DOHH2 (cell line): ENCODE data around the gene PCBP2.

ENCODE experiments used
- EZH2phosphoT487 ChIP-seq: fragments of 200-600 bp; sonication (generic); IDR thresholded peaks from 2 replicates; pipeline ENCODE4 v1.6.1; 2017; ENCODE audit warnings: borderline replicate concordance, mild to moderate bottlenecking, antibody characterized with exemption, low read length, moderate library complexity, mixed read lengths
- TF ChIP-seq, protein P1 (sequence below): fragments of 200-600 bp; sonication (generic); IDR thresholded peaks from one replicate; pipeline ENCODE4 v1.5.1; 2014; ENCODE audit warnings: antibody characterized with exemption, mild to moderate bottlenecking, low read depth, low read length; ENCODE audit not compliant: poor library complexity, severe bottlenecking

DNA sequence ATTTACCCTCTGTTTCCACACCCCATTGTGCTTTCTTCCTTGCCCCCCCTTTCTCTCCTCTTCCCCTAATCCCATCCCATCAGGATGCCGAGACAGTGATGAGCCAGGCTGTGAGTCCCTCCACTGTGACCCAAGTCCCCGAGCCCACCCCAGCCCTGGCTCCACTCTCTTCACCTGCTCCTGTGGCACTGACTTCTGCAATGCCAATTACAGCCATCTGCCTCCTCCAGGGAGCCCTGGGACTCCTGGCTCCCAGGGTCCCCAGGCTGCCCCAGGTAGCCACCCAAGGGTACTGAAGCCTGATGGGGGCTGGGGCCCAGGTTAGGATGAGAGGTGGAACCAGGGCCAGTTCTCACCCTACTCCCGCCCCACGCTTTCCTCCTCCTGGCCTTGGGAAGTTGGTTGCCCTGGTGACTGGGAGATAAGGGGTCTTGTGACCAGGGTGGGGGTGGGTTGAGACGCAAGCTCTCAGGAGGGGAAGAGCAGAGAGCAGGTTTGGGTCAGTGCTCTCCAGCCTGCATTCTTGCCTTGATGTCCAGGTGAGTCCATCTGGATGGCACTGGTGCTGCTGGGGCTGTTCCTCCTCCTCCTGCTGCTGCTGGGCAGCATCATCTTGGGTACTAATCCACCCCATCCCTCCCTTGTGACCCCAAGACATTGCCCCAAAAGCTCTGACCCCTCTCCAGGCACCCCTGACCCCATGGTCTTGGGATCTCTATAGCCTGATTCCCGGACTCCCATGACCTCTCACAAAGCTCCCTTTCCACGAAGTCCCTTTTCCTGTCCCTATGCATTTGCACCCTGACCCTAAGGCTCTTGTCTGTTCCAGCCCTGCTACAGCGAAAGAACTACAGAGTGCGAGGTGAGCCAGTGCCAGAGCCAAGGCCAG lies 27.0 kb upstream of the PCBP2 start:
- TF ChIP-seq, protein P1, sequence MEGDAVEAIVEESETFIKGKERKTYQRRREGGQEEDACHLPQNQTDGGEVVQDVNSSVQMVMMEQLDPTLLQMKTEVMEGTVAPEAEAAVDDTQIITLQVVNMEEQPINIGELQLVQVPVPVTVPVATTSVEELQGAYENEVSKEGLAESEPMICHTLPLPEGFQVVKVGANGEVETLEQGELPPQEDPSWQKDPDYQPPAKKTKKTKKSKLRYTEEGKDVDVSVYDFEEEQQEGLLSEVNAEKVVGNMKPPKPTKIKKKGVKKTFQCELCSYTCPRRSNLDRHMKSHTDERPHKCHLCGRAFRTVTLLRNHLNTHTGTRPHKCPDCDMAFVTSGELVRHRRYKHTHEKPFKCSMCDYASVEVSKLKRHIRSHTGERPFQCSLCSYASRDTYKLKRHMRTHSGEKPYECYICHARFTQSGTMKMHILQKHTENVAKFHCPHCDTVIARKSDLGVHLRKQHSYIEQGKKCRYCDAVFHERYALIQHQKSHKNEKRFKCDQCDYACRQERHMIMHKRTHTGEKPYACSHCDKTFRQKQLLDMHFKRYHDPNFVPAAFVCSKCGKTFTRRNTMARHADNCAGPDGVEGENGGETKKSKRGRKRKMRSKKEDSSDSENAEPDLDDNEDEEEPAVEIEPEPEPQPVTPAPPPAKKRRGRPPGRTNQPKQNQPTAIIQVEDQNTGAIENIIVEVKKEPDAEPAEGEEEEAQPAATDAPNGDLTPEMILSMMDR, result no peak
- TF ChIP-seq EZH2phosphoT487, result no peak
